Measurements from ENCODE around the gene CACNA2D3. TPM values are rescaled to one million over a fixed set of nuclear protein-coding genes. Genes with fewer than 3 reads are reported as not detected.

Gene CACNA2D3
- total RNA-seq, 4 donors from 2014 or later = 0.27 to 1.5 (median 0.79) TPM

DNA sequence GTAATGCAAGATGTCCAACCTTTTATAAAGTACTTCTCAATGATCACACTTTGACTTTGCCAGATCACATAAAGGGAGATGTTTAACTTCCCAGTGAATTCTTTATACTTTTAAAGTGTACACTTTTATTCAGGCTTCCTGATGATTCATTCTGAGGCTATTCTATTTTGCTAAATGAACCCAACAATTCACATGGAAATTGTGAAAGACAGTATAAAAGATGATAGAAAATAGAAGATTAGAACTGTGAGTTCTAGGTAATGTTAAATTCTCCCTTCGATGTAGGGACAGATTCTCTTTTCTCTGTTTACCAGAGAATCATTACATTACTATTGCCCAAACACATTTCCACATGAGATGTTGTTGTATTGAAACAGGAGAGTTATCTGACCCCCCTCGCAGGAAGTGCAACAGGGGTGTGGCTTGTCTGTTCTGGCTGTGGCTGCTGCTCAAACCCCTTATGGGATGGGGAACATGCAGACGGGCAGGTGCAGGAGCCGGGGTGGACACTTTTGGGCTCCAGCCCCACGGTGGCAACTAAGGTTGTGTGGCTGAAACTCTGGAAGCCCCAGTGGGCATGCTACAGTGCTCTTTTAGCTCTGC is 936.8 kb downstream of the CACNA2D3 start:
- DNase-seq (ENCODE audit: low spot score in 2 of 2) = no peak
- no peak overlapping the region for H3K4me3 ChIP-seq (ENCODE audit: low read depth, poor library complexity, severe bottlenecking)
- TF ChIP-seq, protein P1, sequence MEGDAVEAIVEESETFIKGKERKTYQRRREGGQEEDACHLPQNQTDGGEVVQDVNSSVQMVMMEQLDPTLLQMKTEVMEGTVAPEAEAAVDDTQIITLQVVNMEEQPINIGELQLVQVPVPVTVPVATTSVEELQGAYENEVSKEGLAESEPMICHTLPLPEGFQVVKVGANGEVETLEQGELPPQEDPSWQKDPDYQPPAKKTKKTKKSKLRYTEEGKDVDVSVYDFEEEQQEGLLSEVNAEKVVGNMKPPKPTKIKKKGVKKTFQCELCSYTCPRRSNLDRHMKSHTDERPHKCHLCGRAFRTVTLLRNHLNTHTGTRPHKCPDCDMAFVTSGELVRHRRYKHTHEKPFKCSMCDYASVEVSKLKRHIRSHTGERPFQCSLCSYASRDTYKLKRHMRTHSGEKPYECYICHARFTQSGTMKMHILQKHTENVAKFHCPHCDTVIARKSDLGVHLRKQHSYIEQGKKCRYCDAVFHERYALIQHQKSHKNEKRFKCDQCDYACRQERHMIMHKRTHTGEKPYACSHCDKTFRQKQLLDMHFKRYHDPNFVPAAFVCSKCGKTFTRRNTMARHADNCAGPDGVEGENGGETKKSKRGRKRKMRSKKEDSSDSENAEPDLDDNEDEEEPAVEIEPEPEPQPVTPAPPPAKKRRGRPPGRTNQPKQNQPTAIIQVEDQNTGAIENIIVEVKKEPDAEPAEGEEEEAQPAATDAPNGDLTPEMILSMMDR (IDR thresholded peaks at IDR 0.05) = no peak
- no peak for TF ChIP-seq POLR2A (IDR thresholded peaks at IDR 0.05)
- 87 to 88% methylated on average over 4 to 5 of the region's 5 CpGs for WGBS, 2 donors
- intact Hi-C loops (cut with DNase I; ENCODE audit: low total_unique reads) = no loop called here

DNA sequence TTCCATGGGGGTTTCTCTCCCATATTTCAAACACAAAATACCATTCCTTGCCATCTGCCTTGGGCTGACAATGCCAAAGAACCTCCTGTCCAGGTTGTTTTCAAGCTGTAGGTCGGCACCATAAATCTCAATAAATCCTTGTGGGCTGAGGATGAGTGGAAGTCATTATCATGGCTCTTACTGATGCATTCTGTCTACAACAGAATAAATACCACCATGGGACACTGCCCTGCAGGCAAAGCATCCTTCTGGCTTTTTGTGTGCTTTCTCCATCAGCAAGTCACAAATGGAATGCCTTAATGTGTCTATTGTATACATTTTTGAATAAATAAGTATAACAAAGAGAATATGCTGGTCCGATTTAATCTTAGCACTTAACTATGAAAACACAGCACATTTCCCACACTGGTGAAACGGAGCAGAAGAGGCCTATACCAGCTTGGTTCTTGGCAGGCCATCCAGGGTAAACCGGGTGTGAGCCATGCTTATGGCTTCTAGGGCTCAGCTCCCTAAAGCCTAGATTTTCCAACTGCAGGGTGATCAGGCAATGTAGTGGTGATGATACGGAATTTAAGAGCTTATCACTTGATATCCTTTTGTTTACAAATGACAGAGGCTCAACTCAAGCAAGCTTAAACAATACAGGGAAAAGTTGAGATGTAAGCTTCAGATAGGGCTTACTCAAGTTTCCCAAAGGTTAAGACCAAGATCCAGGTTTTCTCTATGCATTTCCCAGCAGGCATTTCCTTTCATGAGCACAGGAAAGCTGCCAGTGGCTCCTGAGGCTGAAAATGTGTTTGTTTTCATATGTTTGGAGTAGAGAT is 938.8 kb downstream of the CACNA2D3 start:
- DNase-seq (ENCODE audit: low spot score in 2 of 2) = no peak
- WGBS, 2 donors = 66 to 70% methylated on average over 5 of the region's 5 CpGs
- H3K4me3 ChIP-seq (ENCODE audit: low read depth, poor library complexity, severe bottlenecking) = no peak overlapping the region
- TF ChIP-seq, protein P1 (IDR thresholded peaks at IDR 0.05) = no peak
- TF ChIP-seq POLR2A (IDR thresholded peaks at IDR 0.05) = no peak
- intact Hi-C loops (cut with DNase I; ENCODE audit: low total_unique reads) = no loop called here

DNA sequence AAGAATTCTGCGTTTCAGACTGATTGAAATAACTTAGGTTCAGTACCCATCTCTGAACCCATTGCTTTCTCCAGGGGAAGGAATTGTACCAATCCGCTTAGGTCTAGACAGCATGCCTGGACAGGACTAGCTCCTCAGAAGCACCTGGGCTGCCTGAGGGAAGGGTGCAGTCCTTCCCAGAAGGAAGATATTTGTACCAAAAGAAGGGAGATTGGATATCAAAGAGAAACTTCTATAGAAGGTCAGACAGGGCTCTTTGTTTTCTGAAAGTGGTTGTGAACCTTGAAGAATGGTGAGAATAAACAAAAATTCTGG is 939.3 kb downstream of the CACNA2D3 start:
- intact Hi-C loops (cut with DNase I; ENCODE audit: low total_unique reads) = no loop called here
- DNase-seq (ENCODE audit: low spot score in 2 of 2) = no peak
- WGBS, 2 donors = 56 to 57% methylated on average over 2 of the region's 2 CpGs
- TF ChIP-seq POLR2A (IDR thresholded peaks at IDR 0.05) = no peak
- TF ChIP-seq, protein P1 (IDR thresholded peaks at IDR 0.05) = no peak
- no peak overlapping the region for H3K4me3 ChIP-seq (ENCODE audit: low read depth, poor library complexity, severe bottlenecking)

DNA sequence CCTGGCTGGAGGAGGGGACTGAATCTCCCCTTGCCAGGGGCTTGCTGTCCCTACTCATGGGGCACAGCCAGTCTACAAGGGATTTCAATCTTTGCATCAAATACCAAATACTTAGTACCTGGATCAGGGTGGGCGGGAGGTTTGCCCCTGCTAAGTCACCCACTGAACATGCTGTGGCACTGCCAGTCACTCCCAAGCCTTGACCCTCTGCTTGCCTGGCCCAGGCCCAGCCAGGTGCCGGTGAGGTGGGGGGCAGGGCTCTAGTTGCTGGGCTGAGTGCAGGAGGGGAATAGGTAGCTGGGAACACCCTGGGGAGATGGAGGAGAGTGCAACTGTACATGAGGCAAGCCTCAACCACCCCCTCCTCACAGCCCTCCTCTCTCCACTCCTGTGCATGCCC is 941.8 kb downstream of the CACNA2D3 start:
- no peak for TF ChIP-seq POLR2A (IDR thresholded peaks at IDR 0.05)
- TF ChIP-seq, protein P1 (IDR thresholded peaks at IDR 0.05) = no peak
- intact Hi-C loops (cut with DNase I; ENCODE audit: low total_unique reads) = no loop called here
- H3K4me3 ChIP-seq (ENCODE audit: low read depth, poor library complexity, severe bottlenecking) = no peak overlapping the region
- 92 to 100% methylated on average over 2 of the region's 2 CpGs for WGBS, 2 donors
- DNase-seq (ENCODE audit: low spot score in 2 of 2) = no peak

DNA sequence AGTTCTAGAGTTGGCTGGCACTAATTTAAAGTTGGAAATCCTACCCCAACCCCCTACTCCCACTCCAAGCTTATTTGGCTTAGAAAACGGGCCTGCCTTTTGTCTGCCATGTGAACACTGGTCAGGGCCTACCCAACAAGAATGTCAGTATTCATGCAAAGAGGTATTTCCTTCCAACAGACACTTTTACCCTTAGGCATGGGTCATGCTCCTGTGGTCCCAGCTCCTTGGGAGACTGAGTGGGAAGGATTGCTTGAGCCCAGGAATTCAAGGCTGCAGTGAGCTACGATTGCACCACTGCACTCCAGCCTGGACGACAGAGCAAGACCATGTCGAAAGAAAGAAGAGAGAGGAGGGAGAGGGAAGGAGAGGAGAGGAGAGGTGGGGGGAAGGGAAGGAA is 943.0 kb downstream of the CACNA2D3 start:
- no peak overlapping the region for H3K4me3 ChIP-seq (ENCODE audit: low read depth, poor library complexity, severe bottlenecking)
- TF ChIP-seq, protein P1 (IDR thresholded peaks at IDR 0.05) = no peak
- TF ChIP-seq POLR2A (IDR thresholded peaks at IDR 0.05) = no peak
- 93 to 96% methylated on average over 4 of the region's 4 CpGs for WGBS, 2 donors
- intact Hi-C loops (cut with DNase I; ENCODE audit: low total_unique reads) = no loop called here
- DNase-seq (ENCODE audit: low spot score in 2 of 2) = no peak

Measured in lower leg skin (tissue), 4 donors.